Lower leg skin (tissue), 4 donors: Measurements from ENCODE around the gene TMEM184A. TPM values are rescaled to one million over a fixed set of nuclear protein-coding genes. Genes with fewer than 3 reads are reported as not detected.
A peak's percentile ranks its signal among the peaks of the same experiment; 100 is the strongest.

ENCODE experiments used
- DNase-seq, 2 donors: peaks; one replicate each; pipeline ENCODE4 v3.0.0-alpha.2; 2019; ENCODE audit warnings: low spot score in 2 of 2
- H3K4me3 ChIP-seq: fragments of 200-600 bp; sonication (generic); 2 replicates; pipeline ENCODE4 v1.5.1; 2017; ENCODE audit warnings: mild to moderate bottlenecking, low read depth; ENCODE audit not compliant: poor library complexity, severe bottlenecking
- POLR2A ChIP-seq, 2 donors: fragments of 450-650 bp; IDR thresholded peaks; one replicate each; pipeline ENCODE4 v1.6.1; 2016 to 2017; ENCODE audit warnings: antibody characterized with exemption in 2 of 2, mild to moderate bottlenecking in 1 of 2, moderate library complexity in 1 of 2
- WGBS, 2 donors: methylation state at CpG; one replicate each; pipeline ENCODE4 v1.1.5; 2018; 5-methylcytosine and 5-hydroxymethylcytosine counted together
- intact Hi-C: fragments of 100-400 bp; cut with DNase I; formaldehyde crosslinking; loops from one replicate; pipeline ENCODE4 v1.15.0; 2023; ENCODE audit warnings: low total_unique reads
- total RNA-seq, 4 donors: library from RNA; depleted of rRNA; stranded (reverse); fragments of >200 nt; gene quantifications; one replicate each; pipeline ENCODE4 v1.1.0, GENCODE V29; 2016
- TF ChIP-seq, protein P1 (sequence below), 3 donors: fragments of 450-650 bp; IDR thresholded peaks; one replicate each; pipeline ENCODE4 v1.5.1; 2016; ENCODE audit warnings: antibody characterized with exemption in 3 of 3, mild to moderate bottlenecking in 3 of 3, moderate library complexity in 2 of 3

Gene TMEM184A
- total RNA-seq, 4 donors from 2014 or later, result 70.5 to 177 (median 119) TPM

DNA sequence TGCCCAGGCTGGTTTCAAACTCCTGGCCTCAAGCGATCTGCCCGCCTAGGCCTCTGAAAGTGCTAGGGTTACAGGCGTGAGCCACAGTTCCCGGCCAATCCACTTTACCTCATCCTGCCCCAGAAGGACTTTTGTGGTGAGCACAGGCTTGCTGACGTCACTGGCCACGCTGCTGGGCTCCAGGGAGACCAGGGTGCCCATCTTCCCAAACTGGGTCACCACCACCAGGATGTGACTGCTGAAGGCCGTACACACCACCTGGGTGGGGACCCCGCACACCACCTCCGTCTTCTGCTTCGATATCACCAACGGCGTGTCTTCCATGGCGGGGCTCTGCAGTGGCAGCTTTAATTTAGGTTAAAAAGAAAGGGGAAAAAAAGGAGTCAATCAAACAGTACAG is 13.0 kb upstream of the TMEM184A start:
- DNase-seq, result no peak

DNA sequence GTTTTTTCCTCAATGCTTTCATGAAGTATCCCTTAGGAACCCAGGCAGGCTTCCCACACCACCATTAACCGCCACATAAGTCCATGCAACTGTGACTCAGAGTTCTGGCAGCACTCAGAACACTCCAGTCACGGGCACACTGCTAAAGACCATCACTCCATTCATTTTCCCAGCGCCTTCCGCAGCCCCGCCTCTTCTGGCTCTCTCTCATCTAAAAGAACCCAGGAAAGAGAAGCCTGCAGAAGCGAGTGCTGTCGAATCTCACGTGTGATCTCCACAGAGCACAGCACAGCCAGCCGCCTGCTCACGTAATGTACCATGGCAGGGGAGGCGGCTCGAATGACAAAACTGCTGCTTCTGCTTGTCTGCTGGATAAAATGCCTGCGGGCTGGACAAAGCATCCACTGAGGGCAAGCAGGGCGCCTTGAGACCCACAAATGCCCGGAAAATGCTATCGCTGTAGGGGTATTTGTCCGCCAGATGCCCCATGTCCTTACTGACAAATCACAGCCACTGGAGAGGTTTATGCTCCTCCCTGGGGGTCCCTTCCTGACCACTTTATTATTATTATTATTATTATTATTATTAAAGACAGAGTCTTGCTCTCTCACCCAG is 12.0 kb upstream of the TMEM184A start:
- intact Hi-C loops, result no loop called here
- peak in 1 of 2 donors; percentile 62 for DNase-seq
- 57 to 64% methylated on average over 17 of the region's 17 CpGs for WGBS, 2 donors
- no peak for TF ChIP-seq POLR2A (IDR thresholded peaks at IDR 0.05)
- TF ChIP-seq, protein P1, sequence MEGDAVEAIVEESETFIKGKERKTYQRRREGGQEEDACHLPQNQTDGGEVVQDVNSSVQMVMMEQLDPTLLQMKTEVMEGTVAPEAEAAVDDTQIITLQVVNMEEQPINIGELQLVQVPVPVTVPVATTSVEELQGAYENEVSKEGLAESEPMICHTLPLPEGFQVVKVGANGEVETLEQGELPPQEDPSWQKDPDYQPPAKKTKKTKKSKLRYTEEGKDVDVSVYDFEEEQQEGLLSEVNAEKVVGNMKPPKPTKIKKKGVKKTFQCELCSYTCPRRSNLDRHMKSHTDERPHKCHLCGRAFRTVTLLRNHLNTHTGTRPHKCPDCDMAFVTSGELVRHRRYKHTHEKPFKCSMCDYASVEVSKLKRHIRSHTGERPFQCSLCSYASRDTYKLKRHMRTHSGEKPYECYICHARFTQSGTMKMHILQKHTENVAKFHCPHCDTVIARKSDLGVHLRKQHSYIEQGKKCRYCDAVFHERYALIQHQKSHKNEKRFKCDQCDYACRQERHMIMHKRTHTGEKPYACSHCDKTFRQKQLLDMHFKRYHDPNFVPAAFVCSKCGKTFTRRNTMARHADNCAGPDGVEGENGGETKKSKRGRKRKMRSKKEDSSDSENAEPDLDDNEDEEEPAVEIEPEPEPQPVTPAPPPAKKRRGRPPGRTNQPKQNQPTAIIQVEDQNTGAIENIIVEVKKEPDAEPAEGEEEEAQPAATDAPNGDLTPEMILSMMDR (IDR thresholded peaks at IDR 0.05), result no peak
- no peak overlapping the region for H3K4me3 ChIP-seq

More for the DNA sequence above, 13.0 kb upstream of the TMEM184A start:
- intact Hi-C loops, result no loop called here
- TF ChIP-seq, protein P1 (IDR thresholded peaks at IDR 0.05), result no peak
- no peak for TF ChIP-seq POLR2A (IDR thresholded peaks at IDR 0.05)
- no peak overlapping the region for H3K4me3 ChIP-seq
- 45 to 59% methylated on average over 13 of the region's 13 CpGs for WGBS, 2 donors

DNA sequence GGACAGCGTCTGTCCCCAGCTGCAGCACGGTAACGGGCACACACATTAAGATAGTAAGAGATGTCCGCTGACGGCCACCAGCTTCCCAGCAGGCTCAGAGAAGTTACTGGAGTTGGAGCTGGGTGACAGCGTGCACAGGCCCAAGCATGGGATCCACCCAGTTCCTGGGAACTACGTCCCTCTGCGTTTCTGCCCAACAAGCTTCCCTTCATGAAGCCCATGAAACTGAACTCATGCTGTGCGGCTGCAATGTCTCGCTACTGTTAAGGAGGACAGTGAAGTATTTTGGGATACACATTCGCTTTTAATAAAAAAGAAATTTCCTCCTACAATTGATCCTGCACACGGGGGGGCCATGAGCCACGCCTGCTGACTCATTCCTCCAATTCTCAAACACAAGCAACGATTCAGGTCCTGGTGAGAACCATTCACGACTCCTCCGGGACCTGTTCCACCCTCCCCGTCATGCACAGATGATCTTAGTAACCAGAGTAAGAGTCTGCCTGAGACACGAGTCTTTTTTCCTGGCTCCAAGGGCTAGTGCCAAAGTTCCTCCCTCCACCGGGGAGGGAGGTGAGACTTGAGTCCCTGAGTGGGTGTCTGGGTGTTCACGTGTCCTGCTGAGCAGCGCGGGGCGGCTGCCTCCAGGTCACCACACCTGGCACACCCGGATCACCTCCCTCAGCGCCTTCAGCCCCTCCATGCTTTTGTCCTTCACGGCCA is 11.2 kb upstream of the TMEM184A start:
- no peak overlapping the region for H3K4me3 ChIP-seq
- WGBS, 2 donors, result 43% methylated on average over 26 of the region's 26 CpGs
- intact Hi-C loops, result no loop called here
- TF ChIP-seq, protein P1 (IDR thresholded peaks at IDR 0.05), result no peak
- no peak for TF ChIP-seq POLR2A (IDR thresholded peaks at IDR 0.05)
- peak; percentile 85 to 91 for DNase-seq

DNA sequence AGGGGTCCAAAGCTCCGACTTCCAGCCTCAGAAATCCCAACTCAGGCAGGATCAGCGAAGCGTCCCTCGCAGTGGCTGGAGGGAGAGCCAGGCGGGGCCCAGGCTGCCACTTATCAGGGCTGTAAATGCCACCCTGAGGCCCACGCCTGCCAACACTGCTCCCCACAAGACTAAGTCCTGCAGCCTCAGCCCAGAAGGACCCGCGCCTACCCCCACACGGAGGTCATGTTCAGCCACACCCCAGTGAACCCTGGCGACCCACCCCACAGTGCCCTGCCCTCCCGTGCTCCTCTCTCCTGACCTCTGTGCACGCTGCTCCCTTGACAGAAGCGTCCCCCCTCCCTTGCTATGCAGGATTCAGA is 10.7 kb upstream of the TMEM184A start:
- peak in 1 of 2 donors; percentile 90 for DNase-seq
- TF ChIP-seq, protein P1 (IDR thresholded peaks at IDR 0.05), result no peak
- no peak for TF ChIP-seq POLR2A (IDR thresholded peaks at IDR 0.05)
- intact Hi-C loops, result no loop called here
- H3K4me3 ChIP-seq, result no peak overlapping the region
- 61 to 67% methylated on average over 12 to 13 of the region's 13 CpGs for WGBS, 2 donors

DNA sequence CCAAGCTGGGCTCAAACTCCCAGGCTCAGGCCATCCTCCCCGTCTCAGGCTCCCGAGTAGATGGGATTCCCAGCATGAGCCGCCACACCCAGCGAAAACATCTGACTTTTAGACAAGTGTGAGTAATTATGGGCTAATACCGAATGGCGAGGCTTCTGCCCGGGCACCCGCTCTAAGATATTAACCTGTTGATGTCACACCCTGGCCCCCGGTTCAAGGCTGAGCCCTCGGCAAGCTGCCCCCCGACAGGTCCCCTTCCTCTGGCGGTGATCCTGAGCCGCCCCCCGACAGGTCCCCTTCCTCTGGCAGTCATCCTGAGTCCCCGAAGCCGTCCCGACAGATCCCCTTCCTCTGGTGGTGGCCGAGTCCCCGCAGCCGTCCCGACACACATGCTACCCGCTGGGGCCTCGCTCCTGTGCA is 8.6 kb upstream of the TMEM184A start:
- no peak for TF ChIP-seq POLR2A (IDR thresholded peaks at IDR 0.05)
- TF ChIP-seq, protein P1 (IDR thresholded peaks at IDR 0.05), result no peak
- intact Hi-C loops, result no loop called here
- DNase-seq, result peak in 1 of 2 donors; percentile 91
- WGBS, 2 donors, result 35 to 41% methylated on average over 23 of the region's 23 CpGs
- no peak overlapping the region for H3K4me3 ChIP-seq
